ENCODE results near the gene MYO1C.

The MYO1C gene

DNA sequence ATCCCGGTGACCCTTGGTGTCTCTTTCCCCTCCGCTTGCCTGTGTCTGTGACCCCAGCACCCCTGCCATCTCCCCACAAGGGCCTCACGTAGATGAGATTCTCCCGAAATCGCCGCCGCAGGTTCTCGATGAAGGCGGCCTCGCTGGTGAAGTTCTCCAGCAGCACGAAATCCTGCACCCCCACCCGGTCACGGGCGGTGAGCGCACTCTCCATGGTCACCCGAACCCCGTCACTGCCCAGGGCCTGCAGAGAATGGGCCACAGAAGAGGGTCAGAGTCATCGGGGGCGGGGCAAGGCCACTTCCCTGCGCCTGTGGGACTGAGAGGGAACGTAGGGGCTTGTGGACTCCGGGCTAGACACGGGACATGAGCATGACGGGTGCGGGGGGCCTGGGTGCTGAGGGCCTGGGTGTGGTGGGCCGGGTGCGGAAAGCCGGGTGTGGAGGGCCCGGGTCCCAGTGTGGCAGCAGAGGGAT lies 8.4 kb downstream of the MYO1C start:
- no peaks in the 10 kb centered on the region for H3K9me3 Mint-ChIP-seq
- no peaks in the 10 kb centered on the region for H3K27me3 Mint-ChIP-seq

DNA sequence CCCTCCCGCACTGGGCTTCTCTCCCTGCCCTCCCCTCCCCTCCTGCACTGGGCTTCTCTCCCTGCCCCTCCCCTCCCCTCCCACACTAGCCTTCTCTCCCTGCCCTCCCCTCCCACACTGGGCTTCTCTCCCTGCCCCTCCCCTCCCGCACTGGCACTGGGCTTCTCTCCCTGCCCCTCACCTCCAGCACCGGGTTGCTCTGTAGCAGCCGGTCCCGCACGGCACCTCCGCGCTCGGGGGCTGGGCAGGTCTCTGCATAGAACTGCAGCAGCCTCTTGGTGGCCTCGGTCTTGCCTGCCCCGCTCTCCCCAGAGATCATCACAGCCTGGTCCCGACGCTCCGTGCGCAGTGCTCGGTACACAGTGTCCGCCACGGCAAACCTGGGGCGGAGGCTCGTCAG lies 9.8 kb downstream of the MYO1C start:
- no peak overlapping the region for H3K4me3 Mint-ChIP-seq
- no peak overlapping the region for H3K27ac Mint-ChIP-seq
- no peaks in the 10 kb centered on the region for H3K27me3 Mint-ChIP-seq
- H3K4me1 Mint-ChIP-seq = peaks cover 19% of the 10 kb centered on the region
- H3K9me3 Mint-ChIP-seq = no peaks in the 10 kb centered on the region
- ATAC-seq (no peak), DNase-seq (no peak)
- peaks cover 6% of the 10 kb centered on the region for H3K36me3 Mint-ChIP-seq (ENCODE audit: low read depth)

More for the DNA sequence above, 8.4 kb downstream of the MYO1C start:
- peaks cover 6% of the 10 kb centered on the region for H3K36me3 Mint-ChIP-seq (ENCODE audit: low read depth)
- no peak overlapping the region for H3K27ac Mint-ChIP-seq
- peaks cover 27% of the 10 kb centered on the region for H3K4me1 Mint-ChIP-seq
- DNase-seq (no peak), ATAC-seq (no peak)
- peak overlapping the region; percentile 54 for H3K4me3 Mint-ChIP-seq

DNA sequence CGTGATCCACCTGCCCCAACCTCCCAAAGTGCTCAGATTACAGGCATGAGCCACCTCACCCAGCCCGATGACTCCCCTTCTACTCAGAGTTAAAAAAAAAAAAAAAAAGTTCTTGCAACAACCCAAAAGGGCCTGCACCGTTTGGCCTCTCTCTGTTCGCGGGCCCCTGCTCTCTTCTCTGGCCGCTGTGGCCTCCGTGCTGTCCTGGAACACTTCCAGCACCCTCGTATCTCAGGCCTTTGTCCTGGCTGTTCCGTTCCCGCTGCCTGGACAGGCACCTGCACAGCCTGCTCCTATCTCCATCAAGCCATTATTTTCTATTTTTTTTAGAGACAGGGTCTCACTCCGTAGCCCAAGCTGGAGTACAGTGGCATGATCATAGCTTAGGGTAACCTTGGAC lies 10.8 kb downstream of the MYO1C start:
- DNase-seq = no peak
- no peak overlapping the region for H3K4me3 Mint-ChIP-seq
- H3K4me1 Mint-ChIP-seq = peaks cover 12% of the 10 kb centered on the region
- H3K9me3 Mint-ChIP-seq = no peaks in the 10 kb centered on the region
- H3K27ac Mint-ChIP-seq = no peak overlapping the region
- no peaks in the 10 kb centered on the region for H3K27me3 Mint-ChIP-seq
- ATAC-seq = no peak
- peaks cover 6% of the 10 kb centered on the region for H3K36me3 Mint-ChIP-seq (ENCODE audit: low read depth)

DNA sequence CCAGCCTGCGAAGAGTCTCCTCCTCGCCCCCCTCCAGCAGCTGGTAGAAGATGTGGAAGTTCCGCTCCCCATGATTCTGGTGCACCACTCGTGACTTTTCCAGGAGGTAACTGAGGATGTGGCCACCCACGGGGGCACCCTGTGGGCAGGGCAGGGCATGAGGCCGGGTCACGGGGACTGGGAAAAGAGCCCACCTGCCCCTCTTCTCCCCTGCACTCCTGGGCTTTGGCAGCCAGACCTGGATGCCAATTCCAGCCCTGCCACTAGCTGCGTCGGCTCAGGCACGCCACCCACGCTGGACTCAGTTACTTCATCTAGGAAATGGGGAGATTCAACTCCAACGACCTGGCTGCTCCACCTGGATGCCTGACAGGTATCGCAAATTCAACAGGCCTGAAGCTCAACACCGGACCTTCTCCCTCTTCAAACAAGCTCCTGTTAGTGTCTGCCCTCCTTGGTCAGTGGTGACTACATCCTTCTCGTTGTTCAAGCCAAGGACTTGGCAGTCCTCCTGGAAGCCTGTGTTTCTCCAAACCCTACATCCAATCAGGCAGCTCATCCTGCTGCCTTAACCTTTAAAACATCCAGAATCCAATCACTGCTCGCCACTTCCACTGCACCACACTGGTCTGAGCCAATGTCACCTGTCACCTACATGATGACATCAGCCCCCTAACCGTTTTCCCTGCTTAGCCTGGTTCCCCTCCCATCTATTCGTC lies 11.6 kb downstream of the MYO1C start:
- DNase-seq (no peak), ATAC-seq (no peak)
- Mint-ChIP-seq H3K27ac (no peak overlapping the region), H3K4me1 (peaks cover 9% of the 10 kb centered on the region), H3K4me3 (no peak overlapping the region), H3K36me3 (ENCODE audit: low read depth) (peaks cover 6% of the 10 kb centered on the region), H3K9me3 (no peaks in the 10 kb centered on the region), H3K27me3 (no peaks in the 10 kb centered on the region)

DNA sequence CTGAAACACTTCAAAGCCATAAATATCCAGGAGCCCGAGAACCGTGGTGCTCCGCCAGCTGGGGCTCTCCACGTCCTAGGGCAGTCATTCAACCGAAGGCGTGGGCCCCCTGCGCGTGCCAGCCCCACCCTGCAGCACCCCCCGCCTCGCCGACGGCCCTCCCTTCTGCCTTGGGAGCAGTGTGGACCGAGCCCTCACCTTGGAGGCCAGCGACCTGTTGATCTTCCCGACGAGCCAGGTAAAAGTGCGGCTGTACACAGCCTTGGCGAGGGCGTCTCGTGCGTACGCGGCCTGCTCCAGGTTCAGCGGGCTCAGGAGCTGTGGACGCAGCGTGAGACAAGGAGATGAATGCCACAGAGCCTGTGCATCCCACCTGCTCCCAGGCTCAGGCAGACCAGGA lies 14.1 kb downstream of the MYO1C start:
- Mint-ChIP-seq H3K27ac (no peak overlapping the region), H3K36me3 (ENCODE audit: low read depth) (peaks cover 8% of the 10 kb centered on the region), H3K4me3 (no peak overlapping the region), H3K27me3 (peaks cover 6% of the 10 kb centered on the region), H3K4me1 (peaks cover 11% of the 10 kb centered on the region), H3K9me3 (no peaks in the 10 kb centered on the region)
- ATAC-seq = no peak
- no peak for DNase-seq

DNA sequence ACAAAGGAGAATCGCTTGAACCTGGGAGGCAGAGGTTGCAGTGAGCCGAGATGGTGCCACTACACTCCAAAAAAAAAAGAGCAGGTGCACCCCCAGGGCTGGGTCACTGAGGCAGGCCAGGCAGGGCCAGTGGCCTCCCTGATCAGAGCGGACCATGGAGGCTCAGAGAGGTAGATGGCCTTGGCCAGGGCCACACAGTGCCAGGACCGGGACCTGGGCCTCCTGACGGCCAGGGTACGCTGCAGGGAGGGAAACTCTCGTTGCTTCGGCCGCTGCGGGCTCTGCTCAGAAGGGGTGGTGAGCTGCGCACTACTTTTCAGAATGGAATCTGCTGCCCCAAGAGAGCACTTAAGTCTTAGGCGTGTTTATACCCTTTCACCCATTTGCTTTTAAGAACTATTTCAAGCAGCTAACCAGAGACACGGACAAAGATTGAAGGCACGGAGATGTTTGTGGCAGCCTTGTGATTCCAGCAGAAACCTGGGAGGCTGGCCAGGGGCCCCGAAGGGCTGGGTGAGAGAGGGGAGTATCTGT lies 17.1 kb downstream of the MYO1C start:
- no peak overlapping the region for H3K27ac Mint-ChIP-seq
- ATAC-seq (no peak), DNase-seq (no peak)
- peaks cover 16% of the 10 kb centered on the region for H3K4me1 Mint-ChIP-seq
- no peaks in the 10 kb centered on the region for H3K9me3 Mint-ChIP-seq
- H3K36me3 Mint-ChIP-seq (ENCODE audit: low read depth) = peaks cover 2% of the 10 kb centered on the region
- H3K4me3 Mint-ChIP-seq = no peak overlapping the region
- H3K27me3 Mint-ChIP-seq = peaks cover 8% of the 10 kb centered on the region

DNA sequence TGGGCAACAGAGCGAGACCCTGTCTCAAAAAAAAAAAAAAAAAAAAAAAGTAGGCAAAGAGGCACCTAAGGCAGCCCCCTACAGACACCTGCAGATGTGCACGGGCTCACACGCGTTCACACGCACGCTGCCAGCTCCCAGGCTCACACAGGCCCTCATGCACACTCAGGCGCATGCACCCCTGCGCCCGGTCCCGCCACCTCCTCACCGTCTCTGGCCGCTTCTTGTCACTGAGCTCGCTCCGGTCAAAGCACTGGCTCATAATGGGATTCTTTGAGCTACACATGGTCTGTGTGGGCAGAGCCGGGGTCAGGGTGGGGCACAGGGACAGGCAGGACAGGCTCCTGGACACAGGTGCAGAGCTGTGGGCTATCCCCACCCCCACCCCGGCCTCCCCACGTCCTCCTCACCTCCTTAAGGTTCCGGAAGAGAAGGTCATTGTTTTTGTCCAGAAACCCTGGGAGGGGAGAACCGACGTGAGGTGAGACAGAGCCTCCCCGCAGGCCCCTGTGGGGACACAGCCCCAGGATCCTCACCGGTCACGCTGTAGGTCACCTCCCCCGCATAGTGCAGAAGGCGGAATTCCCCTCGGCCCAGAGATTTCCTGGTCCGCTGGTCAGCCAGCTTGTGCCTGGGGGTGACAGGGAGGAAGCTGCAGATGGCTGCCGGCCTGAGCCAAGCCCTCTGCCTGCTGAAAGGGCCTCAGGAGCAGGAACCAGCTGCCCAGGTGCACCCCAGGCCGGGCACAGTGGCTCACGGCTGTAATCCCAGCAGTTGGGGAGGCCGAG lies 17.9 kb downstream of the MYO1C start:
- no peak for DNase-seq
- H3K27me3 Mint-ChIP-seq = peaks cover 8% of the 10 kb centered on the region
- peaks cover 2% of the 10 kb centered on the region for H3K36me3 Mint-ChIP-seq (ENCODE audit: low read depth)
- peaks cover 16% of the 10 kb centered on the region for H3K4me1 Mint-ChIP-seq
- H3K4me3 Mint-ChIP-seq = no peak overlapping the region
- no peaks in the 10 kb centered on the region for H3K9me3 Mint-ChIP-seq
- H3K27ac Mint-ChIP-seq = no peak overlapping the region
- ATAC-seq = no peak

DNA sequence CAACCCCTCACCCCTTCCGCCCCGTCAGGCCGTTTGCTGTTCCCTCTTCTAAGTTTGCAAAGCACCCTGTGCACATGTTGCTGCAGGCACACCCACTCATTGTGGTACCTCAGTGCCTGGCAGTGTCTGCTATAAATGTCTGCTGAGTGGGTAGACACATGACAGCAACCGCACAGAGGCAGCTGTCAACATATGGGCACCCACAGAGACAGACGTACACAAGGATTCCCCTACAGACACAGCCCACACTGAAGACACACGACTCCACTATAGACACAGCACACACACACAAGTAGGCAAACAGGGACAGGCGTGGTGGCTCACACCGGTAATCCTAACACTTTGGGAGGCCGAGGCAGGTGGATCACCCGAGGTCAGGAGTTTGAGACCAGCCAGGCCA lies 18.6 kb downstream of the MYO1C start:
- peaks cover 8% of the 10 kb centered on the region for H3K27me3 Mint-ChIP-seq
- no peak overlapping the region for H3K27ac Mint-ChIP-seq
- no peak for DNase-seq
- no peak overlapping the region for H3K4me3 Mint-ChIP-seq
- no peaks in the 10 kb centered on the region for H3K9me3 Mint-ChIP-seq
- peaks cover 16% of the 10 kb centered on the region for H3K4me1 Mint-ChIP-seq
- peak; percentile 71 for ATAC-seq
- peaks cover 4% of the 10 kb centered on the region for H3K36me3 Mint-ChIP-seq (ENCODE audit: low read depth)

DNA sequence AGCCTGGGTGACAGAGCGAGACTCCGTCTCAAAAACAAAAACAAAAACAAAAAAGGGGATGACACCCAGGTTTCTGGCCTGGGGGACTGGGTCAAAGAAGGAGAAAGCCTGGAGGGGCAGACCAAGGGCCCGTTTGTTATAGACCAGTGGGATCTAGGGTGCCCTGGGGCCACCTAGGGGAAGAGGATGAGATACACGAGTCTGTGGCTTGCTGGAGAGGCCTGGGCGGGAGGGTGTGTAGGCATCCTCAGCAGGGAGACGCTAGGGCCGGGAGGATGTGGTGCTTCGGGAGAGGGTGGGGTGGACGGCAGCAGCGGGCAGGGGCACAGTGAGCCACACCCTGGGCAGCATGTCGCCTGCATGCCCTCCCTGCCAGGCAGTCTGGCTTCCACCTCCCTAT lies 19.3 kb downstream of the MYO1C start:
- Mint-ChIP-seq H3K4me3 (no peak overlapping the region), H3K9me3 (no peaks in the 10 kb centered on the region), H3K27ac (no peak overlapping the region), H3K27me3 (peaks cover 8% of the 10 kb centered on the region), H3K36me3 (ENCODE audit: low read depth) (peaks cover 8% of the 10 kb centered on the region), H3K4me1 (peaks cover 16% of the 10 kb centered on the region)
- ATAC-seq = peak; percentile 62
- DNase-seq = no peak

DNA sequence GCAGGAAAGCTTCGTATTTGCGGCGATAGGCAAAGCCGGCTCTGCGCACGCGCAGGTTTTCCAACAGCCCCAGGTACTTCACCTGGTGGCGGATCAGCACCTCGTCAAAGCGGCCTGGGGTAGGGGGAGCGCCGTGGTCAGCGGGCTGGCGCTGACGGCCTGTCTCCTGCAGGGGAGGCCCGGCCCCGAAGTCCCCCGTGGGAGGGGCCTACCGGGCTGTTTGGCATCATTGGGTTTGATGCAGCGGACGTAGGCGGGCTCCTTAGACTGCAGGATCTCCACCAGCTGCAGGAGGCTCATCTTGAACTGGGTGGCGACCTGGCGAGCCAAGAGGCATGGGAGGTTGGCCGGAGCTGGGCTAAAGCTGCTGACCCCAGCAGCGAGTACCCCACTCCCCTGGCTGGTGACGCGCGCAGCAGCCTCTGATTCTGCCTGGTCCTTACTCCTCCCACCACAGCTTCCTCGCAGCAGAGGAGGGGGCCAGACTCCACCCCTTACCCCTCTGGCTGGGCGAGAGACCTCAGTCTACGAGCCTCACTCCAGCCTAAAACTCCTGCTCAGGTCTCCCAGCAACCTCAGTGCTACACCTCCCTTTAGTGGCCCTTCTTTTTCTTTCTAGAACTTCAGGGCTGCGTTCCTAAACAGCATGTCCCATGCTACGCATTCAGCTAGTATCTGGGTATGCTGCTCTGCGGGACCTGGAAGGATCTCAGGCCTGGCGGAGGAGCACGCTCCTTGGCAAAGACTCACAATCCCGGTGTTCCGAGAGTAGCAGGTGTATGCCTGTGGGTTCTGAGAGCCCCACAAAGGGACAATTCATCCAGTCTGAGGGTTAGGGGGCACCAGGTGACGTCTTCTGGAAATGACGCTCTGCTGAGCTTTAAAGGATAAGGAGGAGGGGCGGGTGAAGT lies 20.3 kb downstream of the MYO1C start:
- H3K27ac Mint-ChIP-seq = no peak overlapping the region
- no peaks in the 10 kb centered on the region for H3K9me3 Mint-ChIP-seq
- DNase-seq = no peak
- peaks cover 8% of the 10 kb centered on the region for H3K36me3 Mint-ChIP-seq (ENCODE audit: low read depth)
- H3K4me1 Mint-ChIP-seq = peaks cover 16% of the 10 kb centered on the region
- ATAC-seq = no peak
- peaks cover 8% of the 10 kb centered on the region for H3K27me3 Mint-ChIP-seq
- H3K4me3 Mint-ChIP-seq = no peak overlapping the region

DNA sequence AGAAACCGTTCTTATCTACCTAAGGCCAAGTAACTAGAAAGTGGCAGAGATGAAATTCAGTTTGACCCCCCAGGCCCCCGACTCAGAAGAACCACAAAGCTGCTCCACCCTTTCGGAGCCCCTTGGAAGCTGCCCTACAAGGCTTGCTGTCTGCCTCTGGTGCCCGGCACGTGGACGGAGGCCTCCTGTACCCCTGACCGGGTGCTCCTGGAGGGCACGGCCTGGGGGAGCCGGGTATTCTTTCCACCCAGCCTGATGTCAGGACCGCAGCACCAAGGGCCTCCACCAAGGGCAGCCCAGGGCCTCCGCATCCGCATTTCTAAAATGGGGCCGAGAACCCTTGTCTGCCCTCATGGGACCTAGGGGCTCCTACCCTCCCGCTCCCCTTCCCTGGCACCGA lies 21.0 kb downstream of the MYO1C start:
- H3K9me3 Mint-ChIP-seq = no peaks in the 10 kb centered on the region
- peaks cover 8% of the 10 kb centered on the region for H3K36me3 Mint-ChIP-seq (ENCODE audit: low read depth)
- H3K4me3 Mint-ChIP-seq = no peak overlapping the region
- peaks cover 8% of the 10 kb centered on the region for H3K27me3 Mint-ChIP-seq
- H3K27ac Mint-ChIP-seq = no peak overlapping the region
- peaks cover 15% of the 10 kb centered on the region for H3K4me1 Mint-ChIP-seq
- ATAC-seq = no peak
- DNase-seq = no peak

DNA sequence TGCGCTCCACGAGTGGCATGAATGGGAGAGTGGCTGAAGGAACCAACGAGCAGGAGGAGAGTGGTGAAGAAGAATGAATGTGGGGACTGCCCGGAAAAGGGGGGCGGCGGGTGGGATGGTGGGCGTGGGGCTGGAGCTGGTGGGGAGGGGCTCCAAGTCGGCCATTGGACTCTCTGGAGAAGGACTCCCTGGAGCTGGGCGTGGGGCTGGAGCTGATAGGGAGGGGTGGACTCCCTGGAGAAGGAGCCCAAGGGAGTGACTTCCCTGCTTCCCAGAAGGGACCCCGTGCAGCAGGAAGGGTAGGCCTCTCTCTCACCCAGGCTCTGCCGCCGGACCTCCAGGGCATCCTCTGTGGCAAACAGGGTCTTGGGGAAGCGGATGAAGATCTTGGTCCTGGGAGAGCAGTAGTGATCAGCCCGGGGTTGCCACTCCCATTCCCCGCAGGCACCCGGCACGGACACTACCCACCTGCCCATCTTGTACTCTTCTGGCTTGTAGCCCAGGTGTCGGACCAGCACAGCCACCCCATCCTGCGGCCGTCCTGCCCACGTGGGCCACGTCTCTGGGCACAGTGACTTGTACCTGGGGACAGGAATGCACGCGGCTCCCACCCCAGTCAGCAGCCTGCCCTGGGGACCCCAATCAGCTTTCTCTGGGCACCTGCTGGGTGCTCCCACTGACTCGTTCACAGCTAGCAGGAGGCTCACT lies 21.6 kb downstream of the MYO1C start:
- H3K9me3 Mint-ChIP-seq = no peaks in the 10 kb centered on the region
- H3K4me3 Mint-ChIP-seq = no peak overlapping the region
- H3K4me1 Mint-ChIP-seq = peaks cover 14% of the 10 kb centered on the region
- no peak for DNase-seq
- no peak for ATAC-seq
- H3K27ac Mint-ChIP-seq = no peak overlapping the region
- H3K36me3 Mint-ChIP-seq (ENCODE audit: low read depth) = peaks cover 8% of the 10 kb centered on the region
- H3K27me3 Mint-ChIP-seq = peaks cover 10% of the 10 kb centered on the region

DNA sequence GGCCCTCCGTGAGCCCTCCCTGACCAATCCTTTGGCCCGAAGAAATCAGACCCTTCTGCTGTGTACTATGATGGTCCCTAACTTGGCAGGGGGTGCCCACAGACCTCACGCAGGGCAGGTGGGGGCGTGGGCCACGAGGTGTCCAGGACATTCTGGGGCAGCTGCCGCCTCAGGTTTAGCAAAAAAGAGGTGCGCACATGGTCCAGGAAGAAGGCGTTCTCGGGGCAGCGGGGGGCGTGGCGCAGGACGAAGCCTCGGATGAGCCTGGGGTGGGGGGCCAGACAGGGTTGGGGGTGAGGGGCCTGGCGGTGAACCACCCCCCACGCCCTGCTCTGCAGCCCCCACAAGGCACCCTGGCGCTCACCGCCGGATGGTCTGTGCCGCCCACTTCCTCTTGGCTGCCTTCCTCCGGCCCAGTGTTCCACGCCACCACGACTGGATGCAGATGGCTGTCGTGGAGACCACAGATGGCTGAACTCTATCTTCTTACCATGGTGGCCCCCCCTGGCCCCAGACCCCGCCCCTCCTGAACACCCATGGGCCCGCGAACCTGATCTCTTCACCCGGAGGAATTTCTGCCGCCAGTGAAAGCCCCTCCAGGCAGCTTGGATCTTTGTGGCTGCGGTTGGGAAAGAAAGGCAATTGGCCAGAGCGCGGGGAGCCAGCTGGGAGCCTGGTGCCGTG lies 22.3 kb downstream of the MYO1C start:
- Mint-ChIP-seq H3K27ac (no peak overlapping the region), H3K27me3 (peaks cover 14% of the 10 kb centered on the region), H3K9me3 (no peaks in the 10 kb centered on the region), H3K4me3 (no peak overlapping the region), H3K36me3 (ENCODE audit: low read depth) (peaks cover 9% of the 10 kb centered on the region), H3K4me1 (peaks cover 14% of the 10 kb centered on the region)
- DNase-seq = no peak
- ATAC-seq = no peak
